Esophagus muscularis mucosa (tissue), 3 donors: ENCODE measurements around the gene BDKRB2.

Experiments used
- CTCF ChIP-seq, 3 experiments: fragments of 200-600 bp in 2 of 3; fragments of 450-650 bp in 1 of 3; sonication (generic) in 2 of 3; IDR thresholded peaks; one replicate each; pipeline ENCODE4 v1.5.1; 2017 to 2019; ENCODE audit warnings: antibody characterized with exemption in 3 of 3, mild to moderate bottlenecking in 2 of 3, moderate library complexity in 1 of 3
- POLR2A ChIP-seq: fragments of 450-650 bp; IDR thresholded peaks from one replicate; pipeline ENCODE4 v1.6.1; 2017; ENCODE audit warnings: antibody characterized with exemption, moderate library complexity, mild to moderate bottlenecking, low read depth
- POLR2AphosphoS5 ChIP-seq, 2 donors: sonication (generic); formaldehyde crosslinking; IDR thresholded peaks; one replicate each; pipeline ENCODE4 v1.6.1; 2017; ENCODE audit warnings: antibody characterized with exemption in 2 of 2

GRCh38 chr14:96233661-96234060, 29.0 kb downstream of the BDKRB2 start:
- no peak for TF ChIP-seq POLR2A
- TF ChIP-seq CTCF (IDR thresholded peaks at IDR 0.05), result no peak
- TF ChIP-seq POLR2AphosphoS5 (IDR thresholded peaks at IDR 0.05), result no peak
